GM12801 (cell line): ENCODE measurements around the gene ZGRF1.

Source experiments
- TF ChIP-seq, protein P1 (sequence below): IDR thresholded peaks from one replicate; pipeline ENCODE4 v1.5.1; 2011; ENCODE audit warnings: control low read depth; ENCODE audit not compliant: insufficient read length; ENCODE audit errors: extremely low read depth

The ZGRF1 gene

GRCh38 chr4:112520598-112521122 is 116.0 kb downstream of the ZGRF1 start:
- TF ChIP-seq, protein P1, sequence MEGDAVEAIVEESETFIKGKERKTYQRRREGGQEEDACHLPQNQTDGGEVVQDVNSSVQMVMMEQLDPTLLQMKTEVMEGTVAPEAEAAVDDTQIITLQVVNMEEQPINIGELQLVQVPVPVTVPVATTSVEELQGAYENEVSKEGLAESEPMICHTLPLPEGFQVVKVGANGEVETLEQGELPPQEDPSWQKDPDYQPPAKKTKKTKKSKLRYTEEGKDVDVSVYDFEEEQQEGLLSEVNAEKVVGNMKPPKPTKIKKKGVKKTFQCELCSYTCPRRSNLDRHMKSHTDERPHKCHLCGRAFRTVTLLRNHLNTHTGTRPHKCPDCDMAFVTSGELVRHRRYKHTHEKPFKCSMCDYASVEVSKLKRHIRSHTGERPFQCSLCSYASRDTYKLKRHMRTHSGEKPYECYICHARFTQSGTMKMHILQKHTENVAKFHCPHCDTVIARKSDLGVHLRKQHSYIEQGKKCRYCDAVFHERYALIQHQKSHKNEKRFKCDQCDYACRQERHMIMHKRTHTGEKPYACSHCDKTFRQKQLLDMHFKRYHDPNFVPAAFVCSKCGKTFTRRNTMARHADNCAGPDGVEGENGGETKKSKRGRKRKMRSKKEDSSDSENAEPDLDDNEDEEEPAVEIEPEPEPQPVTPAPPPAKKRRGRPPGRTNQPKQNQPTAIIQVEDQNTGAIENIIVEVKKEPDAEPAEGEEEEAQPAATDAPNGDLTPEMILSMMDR = no peak

GRCh38 chr4:112519689-112520597 is 116.8 kb downstream of the ZGRF1 start:
- TF ChIP-seq, protein P1 = no peak

- TF ChIP-seq, protein P1 = no peak
These were observed 118.0 kb downstream of the ZGRF1 start for GRCh38 chr4:112518675-112519074.

- TF ChIP-seq, protein P1 = no peak
These were observed 118.8 kb downstream of the ZGRF1 start for GRCh38 chr4:112517911-112518310.

- TF ChIP-seq, protein P1 = no peak
These were observed 119.6 kb downstream of the ZGRF1 start for GRCh38 chr4:112517067-112517634.

- TF ChIP-seq, protein P1 = no peak
These were observed 120.1 kb downstream of the ZGRF1 start for GRCh38 chr4:112516471-112517066.

- TF ChIP-seq, protein P1 = no peak
These were observed 120.6 kb downstream of the ZGRF1 start, which contains the start of gene NEUROG2 for GRCh38 chr4:112516066-112516470. Gene NEUROG2 (minus strand): TSS chr4:112516180. CDS start chr4:112515475, 705 bp downstream.
